A673 (cell line): ENCODE data around the gene MYO3A. TPM values are rescaled to one million over a fixed set of nuclear protein-coding genes. Genes with fewer than 3 reads are reported as not detected.

Experiments used
- BruUV-seq: library from RNA; stranded (reverse); fragments of 400-500 nt; replicated peaks from 2 replicates; lab custom pipeline; 2021; lab: Mats Ljungman, UMichigan
- CTCF ChIA-PET: fragments of 300-600 bp; sonication (Branson Sonifier 250); formaldehyde crosslinking; loops from one replicate; lab custom pipeline; 2022; ENCODE audit warnings: antibody characterized with exemption; lab: Charles Lee
- POLR2A ChIA-PET: fragments of 300-600 bp; sonication (Branson Sonifier 250); formaldehyde crosslinking; loops from one replicate; lab custom pipeline; 2022; ENCODE audit warnings: antibody characterized with exemption; ENCODE audit not compliant: low non-redundant PET; lab: Charles Lee
- DNase-seq: peaks from one replicate; pipeline ENCODE4 v3.0.0-alpha.2; 2015; ENCODE audit warnings: low spot score
- H3K27ac ChIP-seq: fragments of 200-600 bp; sonication (generic); 2 replicates; pipeline ENCODE4 v1.5.1; 2016; ENCODE audit warnings: mixed run types, low read depth, mild to moderate bottlenecking, mixed read lengths, antibody characterized with exemption, low read length; ENCODE audit not compliant: poor library complexity, severe bottlenecking
- H3K27me3 ChIP-seq: fragments of 200-600 bp; sonication (generic); replicated peaks from 2 replicates; pipeline ENCODE4 v1.6.1; 2017; ENCODE audit warnings: mixed run types, low read depth, mild to moderate bottlenecking, mixed read lengths, antibody characterized with exemption, low read length; ENCODE audit not compliant: insufficient read depth, poor library complexity
- H3K36me3 ChIP-seq: fragments of 200-600 bp; sonication (generic); 2 replicates; pipeline ENCODE4 v1.6.1; 2016; ENCODE audit warnings: mixed run types, mild to moderate bottlenecking, mixed read lengths, antibody characterized with exemption, low read length; ENCODE audit not compliant: insufficient read depth, poor library complexity, severe bottlenecking
- H3K4me1 ChIP-seq: fragments of 200-600 bp; sonication (generic); 2 replicates; pipeline ENCODE4 v1.6.1; 2017; ENCODE audit warnings: mixed run types, mild to moderate bottlenecking, mixed read lengths, antibody characterized with exemption, low read length; ENCODE audit not compliant: insufficient read depth, poor library complexity, severe bottlenecking
- H3K4me3 ChIP-seq: fragments of 200-600 bp; sonication (generic); 2 replicates; pipeline ENCODE4 v1.5.1; 2016; ENCODE audit warnings: low read depth, mixed run types, mild to moderate bottlenecking, mixed read lengths, low read length; ENCODE audit not compliant: poor library complexity, severe bottlenecking
- H3K9me3 ChIP-seq: fragments of 200-600 bp; sonication (generic); 2 replicates; pipeline ENCODE4 v1.6.1; 2016; ENCODE audit warnings: mixed run types, low read depth, mild to moderate bottlenecking, mixed read lengths, antibody characterized with exemption, low read length; ENCODE audit not compliant: poor library complexity, severe bottlenecking
- EZH2 ChIP-seq: fragments of 200-600 bp; sonication (generic); IDR thresholded peaks from 2 replicates; pipeline ENCODE4 v1.6.1; 2017; ENCODE audit warnings: borderline replicate concordance, low read depth, mild to moderate bottlenecking, mixed read lengths, antibody characterized with exemption, low read length; ENCODE audit not compliant: poor library complexity, severe bottlenecking
- intact Hi-C: fragments of 100-400 bp; cut with micrococcal nuclease; formaldehyde crosslinking; loops from one replicate; pipeline ENCODE4 v1.10.0; 2022; ENCODE audit not compliant: unreplicated experiment
- total RNA-seq: library from RNA; stranded (reverse); gene quantifications from 2 replicates; pipeline ENCODE4 v1.2.3, GENCODE V29; 2021
- TF ChIP-seq, protein P1 (sequence below): fragments of 300-800, 200-600 bp; sonication (generic); conservative IDR thresholded peaks from 2 replicates; pipeline ENCODE4 v1.5.1; 2017; ENCODE audit warnings: low read depth, mild to moderate bottlenecking, antibody characterized with exemption, low read length, moderate library complexity, mixed read lengths

The MYO3A gene
- total RNA-seq, 1 experiment from 2014 or later, result 0.88 TPM

DNA sequence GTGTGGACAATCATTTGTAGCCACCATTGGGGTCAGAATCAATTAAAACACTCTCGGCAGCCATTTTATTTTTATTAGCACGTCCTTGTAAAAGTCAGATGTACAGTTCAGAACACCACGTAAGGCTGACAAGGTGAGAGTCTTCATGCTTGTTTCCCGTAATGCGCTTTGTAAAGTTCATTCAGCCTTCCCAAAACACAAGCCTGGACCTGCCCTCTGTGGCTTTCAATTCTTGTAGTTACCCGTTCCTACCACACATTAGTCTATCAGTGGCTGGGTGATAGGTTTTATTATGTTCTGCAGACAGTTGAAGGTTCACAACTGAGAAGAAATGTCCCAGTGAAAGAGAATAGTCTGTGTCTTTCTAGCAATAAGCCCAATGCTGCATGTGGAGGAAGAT is 317.9 kb downstream of the MYO3A start:
- CTCF ChIA-PET, result no interaction called here
- intact Hi-C loops, result no loop called here
- POLR2A ChIA-PET, result interaction anchor here (0.7 kb wide), 1 partner anchor 494 kb away, joined by 3 read pairs; no protein-coding TSS in a partner anchor
- H3K4me1 ChIP-seq, result no peaks in the 10 kb centered on the region
- no peaks in the 10 kb centered on the region for H3K9me3 ChIP-seq
- H3K36me3 ChIP-seq, result no peaks in the 10 kb centered on the region
- no peak overlapping the region for H3K27ac ChIP-seq
- H3K4me3 ChIP-seq, result no peak overlapping the region
- no peak for DNase-seq
- no peaks in the 10 kb centered on the region for H3K27me3 ChIP-seq
- no TSS peak for BruUV-seq
- TF ChIP-seq, protein P1, sequence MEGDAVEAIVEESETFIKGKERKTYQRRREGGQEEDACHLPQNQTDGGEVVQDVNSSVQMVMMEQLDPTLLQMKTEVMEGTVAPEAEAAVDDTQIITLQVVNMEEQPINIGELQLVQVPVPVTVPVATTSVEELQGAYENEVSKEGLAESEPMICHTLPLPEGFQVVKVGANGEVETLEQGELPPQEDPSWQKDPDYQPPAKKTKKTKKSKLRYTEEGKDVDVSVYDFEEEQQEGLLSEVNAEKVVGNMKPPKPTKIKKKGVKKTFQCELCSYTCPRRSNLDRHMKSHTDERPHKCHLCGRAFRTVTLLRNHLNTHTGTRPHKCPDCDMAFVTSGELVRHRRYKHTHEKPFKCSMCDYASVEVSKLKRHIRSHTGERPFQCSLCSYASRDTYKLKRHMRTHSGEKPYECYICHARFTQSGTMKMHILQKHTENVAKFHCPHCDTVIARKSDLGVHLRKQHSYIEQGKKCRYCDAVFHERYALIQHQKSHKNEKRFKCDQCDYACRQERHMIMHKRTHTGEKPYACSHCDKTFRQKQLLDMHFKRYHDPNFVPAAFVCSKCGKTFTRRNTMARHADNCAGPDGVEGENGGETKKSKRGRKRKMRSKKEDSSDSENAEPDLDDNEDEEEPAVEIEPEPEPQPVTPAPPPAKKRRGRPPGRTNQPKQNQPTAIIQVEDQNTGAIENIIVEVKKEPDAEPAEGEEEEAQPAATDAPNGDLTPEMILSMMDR, result no peak
- TF ChIP-seq EZH2, result no peak

DNA sequence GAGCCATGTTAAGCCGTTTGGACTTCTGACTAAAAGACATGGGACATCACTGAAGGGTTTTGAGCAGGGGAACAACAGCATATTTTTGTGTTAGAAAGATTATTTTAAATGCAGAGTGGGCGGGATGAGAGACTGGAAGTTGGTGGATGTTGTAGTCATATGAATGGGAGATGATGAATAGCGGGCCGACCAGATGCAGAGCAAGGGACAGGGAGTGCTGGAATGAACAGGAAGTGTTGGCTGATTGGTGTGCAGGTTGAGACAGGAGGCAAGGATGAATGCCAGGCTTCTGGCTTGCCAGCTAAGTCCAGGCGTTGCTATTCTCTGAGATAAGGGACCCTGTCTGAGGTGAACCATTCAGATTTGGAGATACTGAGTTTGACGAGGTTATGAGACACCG is 320.6 kb downstream of the MYO3A start:
- intact Hi-C loops, result no loop called here
- H3K4me1 ChIP-seq, result no peaks in the 10 kb centered on the region
- BruUV-seq, result no TSS peak
- no peak overlapping the region for H3K27ac ChIP-seq
- no peak overlapping the region for H3K4me3 ChIP-seq
- TF ChIP-seq, protein P1, result no peak
- no peak for TF ChIP-seq EZH2
- CTCF ChIA-PET, result no interaction called here
- no peak for DNase-seq
- H3K36me3 ChIP-seq, result no peaks in the 10 kb centered on the region
- H3K27me3 ChIP-seq, result peaks cover 4% of the 10 kb centered on the region
- no peaks in the 10 kb centered on the region for H3K9me3 ChIP-seq
- POLR2A ChIA-PET, result no interaction called here

DNA sequence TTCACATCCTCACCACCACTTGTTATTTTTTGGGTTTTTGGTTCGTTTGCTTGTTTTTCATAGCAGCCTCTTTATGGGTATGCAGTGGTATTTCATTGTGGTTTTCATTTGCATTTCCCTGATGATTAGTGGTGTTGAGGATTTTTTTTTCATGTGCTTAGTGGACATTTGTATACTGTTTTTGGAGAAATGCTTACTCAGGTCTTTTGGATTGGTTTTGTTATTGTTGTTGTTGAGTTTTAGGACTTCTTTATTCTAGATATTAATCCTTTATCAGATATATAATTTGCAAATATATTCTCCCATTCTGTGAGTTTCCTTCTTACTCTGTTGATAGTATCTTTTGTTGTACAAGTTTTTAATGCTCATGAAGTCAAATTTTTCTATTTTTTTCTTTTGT is 325.3 kb downstream of the MYO3A start:
- peaks cover 15% of the 10 kb centered on the region for H3K27me3 ChIP-seq
- intact Hi-C loops, result no loop called here
- no peak for TF ChIP-seq EZH2
- TF ChIP-seq, protein P1, result no peak
- H3K4me3 ChIP-seq, result no peak overlapping the region
- DNase-seq, result no peak
- H3K4me1 ChIP-seq, result no peaks in the 10 kb centered on the region
- BruUV-seq, result no TSS peak
- H3K9me3 ChIP-seq, result no peaks in the 10 kb centered on the region
- no peak overlapping the region for H3K27ac ChIP-seq
- H3K36me3 ChIP-seq, result no peaks in the 10 kb centered on the region
- ChIA-PET POLR2A (no interaction called here), CTCF (no interaction called here)
